ENCODE measurements around the gene FTSJ3. TPM values are rescaled to one million over a fixed set of nuclear protein-coding genes. Genes with fewer than 3 reads are reported as not detected.
"Not testable (repeated sequence)": the region's sequence is repeated elsewhere in the genome, so short reads cannot be mapped to it uniquely, and the experiment has no call there.

The FTSJ3 gene
- total RNA-seq, 4 donors from 2014 or later, result 37.8 to 64.7 (median 47.2) TPM

- no peak overlapping the region for H3K27ac ChIP-seq
- no peaks in the 10 kb centered on the region for H3K27me3 ChIP-seq
- no peaks in the 10 kb centered on the region for H3K9me3 ChIP-seq
- no peaks in the 10 kb centered on the region for H3K4me1 ChIP-seq
- no peak overlapping the region for H3K4me3 ChIP-seq (replicated peaks in 1 of 3)
- WGBS, 2 donors, result 90% methylated on average over 2 of the region's 2 CpGs
- DNase-seq, result no peak
- TF ChIP-seq POLR2A (IDR thresholded peaks at IDR 0.05), result no peak
- TF ChIP-seq CTCF (IDR thresholded peaks at IDR 0.05), result no peak
- H3K36me3 ChIP-seq, result peaks cover 63 to 88% of the 10 kb centered on the region in 2 donors
- intact Hi-C loops (cut with DNase I), result no loop called here
These were observed 21.9 kb downstream of the FTSJ3 start for GRCh38 chr17:63805591-63805990.

DNA sequence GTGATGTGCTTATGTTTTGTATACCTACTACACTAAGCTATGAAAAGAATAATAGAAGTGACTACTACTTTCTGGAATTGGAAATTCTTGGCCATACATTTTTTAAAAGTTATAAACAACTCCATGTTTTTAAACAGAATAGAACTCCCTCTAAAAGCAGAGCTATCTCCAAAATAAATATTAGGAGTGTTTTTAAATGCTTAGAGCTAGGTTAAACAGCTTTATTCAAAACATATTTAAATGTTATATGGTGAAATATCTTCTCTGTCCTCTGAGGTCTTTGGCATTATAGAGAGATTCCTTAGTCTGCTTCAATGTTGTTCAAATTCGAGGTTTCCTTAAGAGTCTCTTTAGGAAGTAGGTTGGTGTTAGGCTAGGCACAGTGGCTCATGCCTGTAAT, 23.1 kb downstream of the FTSJ3 start:
- no peaks in the 10 kb centered on the region for H3K4me1 ChIP-seq
- 86 to 96% methylated on average over 1 of the region's 1 CpG for WGBS, 2 donors
- DNase-seq, result no peak
- TF ChIP-seq CTCF (IDR thresholded peaks at IDR 0.05) (no peak), POLR2A (IDR thresholded peaks at IDR 0.05) (no peak)
- no peak overlapping the region for H3K27ac ChIP-seq
- H3K4me3 ChIP-seq (replicated peaks in 1 of 3), result no peak overlapping the region
- intact Hi-C loops (cut with DNase I), result no loop called here
- peaks cover 62 to 88% of the 10 kb centered on the region in 2 donors for H3K36me3 ChIP-seq
- H3K9me3 ChIP-seq, result no peaks in the 10 kb centered on the region
- no peaks in the 10 kb centered on the region for H3K27me3 ChIP-seq

DNA sequence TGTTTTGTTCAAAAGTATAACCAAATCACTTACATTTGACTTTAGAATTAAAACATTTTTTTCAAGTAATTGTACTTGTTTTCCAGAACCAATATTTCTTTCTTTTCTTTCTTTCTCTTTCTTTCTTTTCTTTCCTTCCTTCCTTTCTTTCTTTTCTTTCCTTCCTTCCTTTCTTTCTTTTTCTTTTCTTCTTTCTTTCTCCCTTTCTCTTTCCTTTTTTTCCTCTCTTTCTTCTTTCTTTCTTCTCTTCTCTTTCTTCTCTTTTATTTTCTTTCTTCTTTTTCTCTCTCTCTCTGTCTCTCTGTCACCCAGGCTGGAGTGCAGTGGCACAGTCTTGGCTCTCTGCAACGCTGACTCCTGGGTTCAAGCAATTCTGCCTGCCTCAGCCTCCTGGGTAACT, 26.7 kb downstream of the FTSJ3 start:
- Histone ChIP-seq H3K27ac (no peak overlapping the region), H3K4me1 (no peaks in the 10 kb centered on the region), H3K4me3 (replicated peaks in 1 of 3) (no peak overlapping the region), H3K9me3 (no peaks in the 10 kb centered on the region), H3K36me3 (peaks cover 63 to 86% of the 10 kb centered on the region in 2 donors), H3K27me3 (no peaks in the 10 kb centered on the region)
- no peak for TF ChIP-seq CTCF (IDR thresholded peaks at IDR 0.05)
- TF ChIP-seq POLR2A (IDR thresholded peaks at IDR 0.05), result no peak
- 96 to 100% methylated on average over 1 of the region's 1 CpG for WGBS, 2 donors
- intact Hi-C loops (cut with DNase I), result no loop called here
- DNase-seq, result no peak

DNA sequence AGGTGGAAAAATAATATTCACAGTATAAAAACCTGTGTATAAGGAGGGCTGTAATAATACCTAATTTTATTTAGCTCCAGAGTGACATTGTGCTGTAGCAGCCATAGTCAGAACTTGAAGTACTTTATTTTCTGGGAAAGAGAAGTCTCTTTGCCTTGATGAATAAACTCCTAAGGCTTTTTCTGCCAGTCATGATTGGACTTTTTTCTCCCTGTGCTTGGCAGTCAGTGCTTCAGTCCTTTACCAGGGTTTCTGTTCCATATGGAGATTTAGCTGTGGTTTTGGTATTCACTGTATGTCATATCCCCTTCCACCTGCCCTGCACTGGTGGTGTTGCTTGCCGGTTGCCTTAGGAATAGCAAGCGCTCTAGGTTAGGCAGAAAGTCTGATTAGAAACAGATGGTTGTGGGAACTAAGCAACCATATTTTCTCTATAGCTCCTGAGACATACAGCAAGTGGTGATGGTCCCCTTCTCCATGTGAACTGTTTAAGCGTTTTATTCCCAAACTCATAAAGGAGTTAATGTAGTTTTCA, 28.8 kb downstream of the FTSJ3 start:
- intact Hi-C loops (cut with DNase I), result no loop called here
- Histone ChIP-seq H3K27me3 (no peaks in the 10 kb centered on the region), H3K27ac (no peak overlapping the region), H3K4me1 (no peaks in the 10 kb centered on the region), H3K9me3 (no peaks in the 10 kb centered on the region), H3K4me3 (replicated peaks in 1 of 3) (no peak overlapping the region), H3K36me3 (peaks cover 74 to 89% of the 10 kb centered on the region in 2 donors)
- DNase-seq, result no peak
- TF ChIP-seq POLR2A (IDR thresholded peaks at IDR 0.05), result no peak
- TF ChIP-seq CTCF (IDR thresholded peaks at IDR 0.05), result no peak
- 92 to 95% methylated on average over 3 of the region's 3 CpGs for WGBS, 2 donors

GRCh38 chr17:63796375-63796774, 31.1 kb downstream of the FTSJ3 start:
- H3K4me1 ChIP-seq; DNase-seq; H3K9me3 ChIP-seq; H3K4me3 ChIP-seq (replicated peaks in 1 of 3); H3K27ac ChIP-seq; H3K27me3 ChIP-seq; intact Hi-C loops (cut with DNase I): not testable (repeated sequence)
- WGBS, 2 donors, result 97% methylated on average over 10 of the region's 10 CpGs
- H3K36me3 ChIP-seq, result peaks cover 74 to 84% of the 10 kb centered on the region in 2 donors
